GM12878 (cell line): Measurements from ENCODE around the gene TEPSIN.

Experiments used
- ATF2 ChIP-seq: IDR thresholded peaks from 2 replicates; pipeline ENCODE4 v1.6.1; 2012; ENCODE audit warnings: low read length, inconsistent platforms
- CTCF ChIP-seq, 3 experiments: IDR thresholded peaks in 2 of 3; conservative IDR thresholded peaks in 1 of 3; 2 replicates each; pipeline ENCODE4 v1.5.1; 2011; ENCODE audit warnings: low read depth in 3 of 3, low read length in 3 of 3, mild to moderate bottlenecking in 3 of 3, control low read depth in 2 of 3, moderate library complexity in 2 of 3, inconsistent platforms in 1 of 3, mixed read lengths in 1 of 3; ENCODE audit not compliant: control insufficient read depth in 2 of 3, insufficient read depth in 1 of 3; ENCODE audit errors: extremely low read depth in 1 of 3
- EZH2 ChIP-seq: IDR thresholded peaks from 2 replicates; pipeline ENCODE4 v1.6.1; 2012; ENCODE audit warnings: low read depth, mild to moderate bottlenecking, control low read depth, inconsistent platforms, low read length, borderline replicate concordance; ENCODE audit not compliant: control insufficient read depth
- NFIC ChIP-seq: IDR thresholded peaks from 2 replicates; pipeline ENCODE4 v1.6.1; 2012; ENCODE audit warnings: low read depth, mild to moderate bottlenecking, inconsistent platforms, low read length, moderate library complexity
- PAX8 ChIP-seq: fragments of 450-650 bp; IDR thresholded peaks from 2 replicates; pipeline ENCODE4 v1.6.1; 2017; ENCODE audit warnings: mild to moderate bottlenecking, moderate library complexity
- POLR2A ChIP-seq: IDR thresholded peaks from 2 replicates; pipeline ENCODE4 v1.6.1; 2011; ENCODE audit warnings: low read depth, mild to moderate bottlenecking, low read length
- POLR2AphosphoS5 ChIP-seq: IDR thresholded peaks from 2 replicates; pipeline ENCODE4 v1.6.1; 2011; ENCODE audit warnings: mild to moderate bottlenecking, low read length, inconsistent platforms
- YY1 ChIP-seq: IDR thresholded peaks from 2 replicates; pipeline ENCODE4 v1.6.1; 2011; ENCODE audit warnings: low read depth, mild to moderate bottlenecking, low read length
- TF ChIP-seq, protein P1 (sequence below): IDR thresholded peaks from 2 replicates; pipeline ENCODE4 v1.6.1; 2011; ENCODE audit warnings: low read depth, low read length, improper control_type of control experiment, borderline replicate concordance

- no peak for TF ChIP-seq POLR2A
- TF ChIP-seq YY1 = no peak
- no peak for TF ChIP-seq CTCF (IDR thresholded peaks at IDR 0.05 in 2 of 3, conservative IDR thresholded peaks at IDR 0.05 in 1 of 3; ENCODE audit: control insufficient read depth in 2 of 3, extremely low read depth in 1 of 3, insufficient read depth in 1 of 3, low read depth in 3 of 3, low read length in 3 of 3)
- no peak for TF ChIP-seq POLR2AphosphoS5
- TF ChIP-seq, protein P1, sequence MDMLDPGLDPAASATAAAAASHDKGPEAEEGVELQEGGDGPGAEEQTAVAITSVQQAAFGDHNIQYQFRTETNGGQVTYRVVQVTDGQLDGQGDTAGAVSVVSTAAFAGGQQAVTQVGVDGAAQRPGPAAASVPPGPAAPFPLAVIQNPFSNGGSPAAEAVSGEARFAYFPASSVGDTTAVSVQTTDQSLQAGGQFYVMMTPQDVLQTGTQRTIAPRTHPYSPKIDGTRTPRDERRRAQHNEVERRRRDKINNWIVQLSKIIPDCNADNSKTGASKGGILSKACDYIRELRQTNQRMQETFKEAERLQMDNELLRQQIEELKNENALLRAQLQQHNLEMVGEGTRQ = no peak
- no peak for TF ChIP-seq PAX8
- TF ChIP-seq ATF2 = no peak
- TF ChIP-seq NFIC = no peak
- TF ChIP-seq EZH2 = no peak
Measured at GRCh38 chr17:81270279-81270678, 31.4 kb upstream of the TEPSIN start.
